ENCODE data around the gene EPB41L2.

GRCh38 chr6:130991422-130992137 is 71.5 kb downstream of the EPB41L2 start:
- TF ChIP-seq CTCF (IDR thresholded peaks at IDR 0.05; ENCODE audit: poor library complexity) (no peak), EZH2 (IDR thresholded peaks at IDR 0.05; ENCODE audit: borderline replicate concordance) (no peak), EZH2phosphoT487 (IDR thresholded peaks at IDR 0.05; ENCODE audit: low read depth, severe bottlenecking, unreplicated experiment) (no peak)
